GM18858 (cell line): ENCODE results near the gene C20orf144.
A peak's percentile ranks its signal among the peaks of the same experiment; 100 is the strongest.

Source experiments
- ATAC-seq: cut with Tn5 transposase; IDR thresholded peaks from one replicate; pipeline ENCODE4 v1.9.1; 2021; ENCODE audit not compliant: unreplicated experiment

Gene C20orf144

GRCh38 chr20:33649201-33649681, 12.9 kb upstream of the C20orf144 start:
- ATAC-seq = no peak

- no peak for ATAC-seq
Observed at GRCh38 chr20:33650111-33650752, 11.9 kb upstream of the C20orf144 start.

GRCh38 chr20:33650753-33651561, 11.2 kb upstream of the C20orf144 start:
- no peak for ATAC-seq

GRCh38 chr20:33651562-33652048, 10.5 kb upstream of the C20orf144 start:
- no peak for ATAC-seq

GRCh38 chr20:33653218-33653899, 8.8 kb upstream of the C20orf144 start:
- ATAC-seq = no peak

GRCh38 chr20:33653900-33654596, 8.1 kb upstream of the C20orf144 start:
- no peak for ATAC-seq

- no peak for ATAC-seq
Observed at GRCh38 chr20:33654680-33655161, 7.4 kb upstream of the C20orf144 start.

- no peak for ATAC-seq
Observed at GRCh38 chr20:33655164-33655563, 7.0 kb upstream of the C20orf144 start.

- no peak for ATAC-seq
Observed at GRCh38 chr20:33656010-33656782, 5.9 kb upstream of the C20orf144 start.

- ATAC-seq = no peak
Observed at GRCh38 chr20:33656783-33657703, 5.1 kb upstream of the C20orf144 start.

- no peak for ATAC-seq
Observed at GRCh38 chr20:33657704-33658095, 4.4 kb upstream of the C20orf144 start.

GRCh38 chr20:33658510-33658909, 3.6 kb upstream of the C20orf144 start:
- ATAC-seq = no peak

GRCh38 chr20:33658929-33659328, 3.2 kb upstream of the C20orf144 start:
- no peak for ATAC-seq

- no peak for ATAC-seq
Observed at GRCh38 chr20:33659341-33660034, 2.6 kb upstream of the C20orf144 start.

GRCh38 chr20:33660035-33660684, 2.0 kb upstream of the C20orf144 start:
- ATAC-seq = no peak

GRCh38 chr20:33660685-33661058, 1.5 kb upstream of the C20orf144 start:
- no peak for ATAC-seq

GRCh38 chr20:33663161-33664084, 1.3 kb downstream of the C20orf144 start:
- ATAC-seq = peak; percentile 29
